Left renal cortex interstitium (tissue), 4 donors: ENCODE results near the gene RPS6KA1. TPM values are rescaled to one million over a fixed set of nuclear protein-coding genes. Genes with fewer than 3 reads are reported as not detected.
"Not testable (repeated sequence)": the region's sequence is repeated elsewhere in the genome, so short reads cannot be mapped to it uniquely, and the experiment has no call there.

Experiments used
- DNase-seq, 4 donors: peaks; one replicate each; pipeline ENCODE4 v3.0.0-alpha.2; 2013; ENCODE audit warnings: low read depth in 4 of 4, low spot score in 2 of 4, missing footprints in 1 of 4
- polyA plus RNA-seq, 4 donors: library from polyadenylated mRNA; unstranded; fragments of 120-200 nt; gene quantifications; one replicate each; pipeline ENCODE4 v1.2.1, GENCODE V29; 2013; ENCODE audit not compliant: insufficient read length in 4 of 4

RPS6KA1 gene
- polyA plus RNA-seq, 4 donors: 20.3 to 30.2 (median 21.8) TPM

- no peak for DNase-seq
Measured at GRCh38 chr1:26552720-26553119, 23.2 kb downstream of the RPS6KA1 start.

- no peak for DNase-seq
Measured at GRCh38 chr1:26553942-26554682, 24.6 kb downstream of the RPS6KA1 start.

DNA sequence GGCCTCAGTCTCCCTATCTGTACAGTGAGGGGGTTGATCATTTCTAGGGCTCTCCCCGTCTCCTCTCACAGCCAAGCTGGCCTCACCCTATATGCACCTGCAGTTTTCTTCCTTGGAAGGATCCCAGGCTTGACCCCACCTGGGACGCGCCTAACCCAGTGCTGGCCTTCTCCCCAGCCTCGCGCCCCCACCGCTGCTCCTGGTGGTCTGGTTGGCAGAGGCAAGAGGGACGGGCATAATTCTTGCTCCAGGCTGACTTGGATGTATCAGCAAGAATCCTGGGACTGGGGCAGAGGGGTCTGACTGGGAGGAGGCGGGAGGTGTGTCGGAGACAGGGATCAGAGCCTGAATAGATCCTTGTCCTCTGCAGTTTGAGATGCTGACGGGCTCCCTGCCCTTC is 25.2 kb downstream of the RPS6KA1 start:
- no peak for DNase-seq

DNA sequence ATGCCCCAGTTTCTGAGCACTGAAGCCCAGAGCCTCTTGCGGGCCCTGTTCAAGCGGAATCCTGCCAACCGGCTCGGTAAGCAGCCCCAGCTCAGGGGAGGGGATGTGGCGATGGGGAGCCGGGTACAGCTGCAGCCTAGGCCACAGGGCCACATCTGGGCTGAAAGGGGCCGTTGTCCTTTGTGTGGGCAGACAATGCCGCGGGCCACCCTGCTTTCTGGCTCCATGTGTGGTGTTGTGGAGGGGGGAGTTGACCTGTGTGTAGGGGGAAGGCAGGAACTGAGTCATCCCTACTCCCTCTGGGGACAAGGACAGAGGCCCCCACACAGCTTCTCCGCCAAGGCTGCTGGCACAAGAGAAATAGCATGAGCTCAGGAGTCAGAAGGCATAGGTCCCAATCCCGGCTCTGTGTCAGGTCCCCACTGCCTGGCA is 26.0 kb downstream of the RPS6KA1 start:
- no peak for DNase-seq

DNA sequence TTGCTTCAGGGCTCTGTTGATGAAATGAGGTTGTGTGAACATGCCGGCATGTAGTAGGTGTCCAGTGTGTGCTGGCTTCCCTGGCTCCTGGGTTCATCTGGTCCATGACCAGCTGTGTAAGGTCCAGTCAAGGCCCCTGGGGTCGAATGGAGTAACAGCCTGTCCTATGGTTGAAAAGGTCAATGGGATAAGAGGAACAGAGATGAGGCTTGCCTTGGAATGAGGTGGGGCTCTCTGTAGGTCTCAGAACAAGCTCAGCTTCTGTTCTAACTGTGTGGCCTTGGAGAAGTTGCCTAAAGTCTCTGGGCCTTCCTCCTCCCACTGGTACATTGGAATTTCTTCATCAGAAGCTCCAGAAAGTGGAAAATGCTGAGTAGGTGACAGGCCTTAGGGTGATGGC is 26.6 kb downstream of the RPS6KA1 start:
- DNase-seq: no peak

- DNase-seq: no peak
Measured at GRCh38 chr1:26557008-26557407, 27.4 kb downstream of the RPS6KA1 start.

DNA sequence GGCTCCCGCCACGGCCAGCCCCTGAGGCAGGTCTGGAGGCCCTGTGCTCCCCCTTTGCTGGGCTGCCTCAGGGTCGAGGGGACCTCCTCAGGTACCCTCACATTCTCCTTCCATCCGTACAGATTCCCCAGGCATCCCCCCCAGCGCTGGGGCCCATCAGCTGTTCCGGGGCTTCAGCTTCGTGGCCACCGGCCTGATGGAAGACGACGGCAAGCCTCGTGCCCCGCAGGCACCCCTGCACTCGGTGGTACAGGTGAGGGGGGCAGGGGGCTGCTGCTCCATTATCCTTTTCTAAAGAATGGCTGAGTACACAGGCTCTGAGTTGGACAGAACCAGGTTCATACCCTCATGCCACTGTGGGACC is 29.1 kb downstream of the RPS6KA1 start:
- no peak for DNase-seq

DNA sequence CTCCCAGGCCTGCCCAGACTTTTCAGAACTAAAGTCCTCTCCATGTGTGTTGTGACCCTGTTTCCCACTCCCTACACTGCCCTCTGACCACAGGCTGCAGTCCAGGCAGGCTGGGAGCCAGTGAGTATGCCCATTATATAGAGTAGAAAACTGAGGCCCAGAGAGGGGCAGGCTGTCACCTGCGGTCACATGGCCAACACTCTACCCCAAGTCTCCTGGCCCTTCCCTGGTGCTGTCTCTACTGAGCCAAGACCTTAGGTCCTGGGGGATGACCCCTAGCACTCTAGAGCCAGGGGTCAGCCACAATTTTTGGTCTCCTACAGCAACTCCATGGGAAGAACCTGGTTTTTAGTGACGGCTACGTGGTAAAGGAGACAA is 30.8 kb downstream of the RPS6KA1 start:
- no peak for DNase-seq

GRCh38 chr1:26570287-26570686 is 40.7 kb downstream of the RPS6KA1 start:
- no peak for DNase-seq

DNA sequence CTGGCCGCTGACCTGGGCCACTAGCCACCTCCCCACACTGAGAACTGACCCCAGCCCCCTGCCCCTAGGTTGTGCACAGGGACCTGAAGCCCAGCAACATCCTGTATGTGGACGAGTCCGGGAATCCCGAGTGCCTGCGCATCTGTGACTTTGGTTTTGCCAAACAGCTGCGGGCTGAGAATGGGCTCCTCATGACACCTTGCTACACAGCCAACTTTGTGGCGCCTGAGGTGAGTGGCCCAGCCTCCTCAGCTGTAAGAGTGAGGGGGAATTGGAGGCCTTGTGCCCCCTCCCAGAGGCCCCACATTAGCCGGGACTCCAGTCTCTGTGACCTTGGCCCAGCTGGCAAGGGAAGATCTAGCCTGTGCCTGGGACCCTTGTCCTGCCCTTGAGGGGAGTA is 41.8 kb downstream of the RPS6KA1 start:
- no peak for DNase-seq

- no peak for DNase-seq
Measured at GRCh38 chr1:26574018-26574417, 44.5 kb downstream of the RPS6KA1 start.

DNA sequence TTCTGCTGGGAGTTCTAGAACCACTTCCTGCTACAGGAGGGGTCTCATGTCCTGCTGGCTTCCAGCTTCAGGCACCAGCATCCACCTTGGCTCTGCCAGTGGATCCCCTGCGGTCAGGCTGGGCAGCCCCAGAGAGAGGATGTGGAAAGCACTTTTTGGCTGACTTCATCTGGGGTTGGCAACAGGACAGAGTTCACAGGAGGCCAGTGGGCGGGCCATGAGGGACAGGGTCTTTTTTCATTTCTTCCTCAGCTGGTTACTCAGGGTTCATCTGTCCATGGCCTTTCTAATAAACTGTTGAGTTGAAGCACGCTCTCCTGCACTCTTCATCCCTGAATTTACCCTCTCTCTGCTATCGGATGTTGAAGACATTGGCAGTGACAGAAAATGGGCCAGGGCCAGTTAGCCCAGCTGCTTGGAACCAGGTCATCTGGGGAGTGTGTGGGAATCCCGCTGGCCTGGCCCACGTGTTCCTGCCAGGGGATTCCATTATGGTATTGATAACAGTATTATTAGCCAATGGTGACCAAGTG is 45.2 kb downstream of the RPS6KA1 start:
- DNase-seq: no peak

DNA sequence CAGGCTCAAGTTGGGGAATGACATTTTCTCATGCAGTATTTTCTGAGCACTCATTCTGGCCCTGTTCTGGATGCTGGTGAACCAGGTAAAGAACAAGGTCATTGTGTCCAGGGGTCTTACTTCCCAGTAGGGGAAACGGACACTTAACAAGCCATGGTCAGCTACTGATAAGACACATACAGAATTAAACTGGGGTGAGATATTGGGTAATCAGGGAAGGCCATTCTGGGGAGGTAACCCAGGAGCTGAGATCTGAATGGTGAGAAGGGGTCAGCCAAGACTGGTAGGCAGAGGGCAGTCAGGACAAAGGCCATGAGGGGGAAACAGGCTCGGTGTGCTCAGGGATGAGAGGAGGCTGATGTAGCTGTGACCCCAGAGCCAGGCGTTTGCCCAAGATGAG is 45.8 kb downstream of the RPS6KA1 start:
- no peak for DNase-seq

DNA sequence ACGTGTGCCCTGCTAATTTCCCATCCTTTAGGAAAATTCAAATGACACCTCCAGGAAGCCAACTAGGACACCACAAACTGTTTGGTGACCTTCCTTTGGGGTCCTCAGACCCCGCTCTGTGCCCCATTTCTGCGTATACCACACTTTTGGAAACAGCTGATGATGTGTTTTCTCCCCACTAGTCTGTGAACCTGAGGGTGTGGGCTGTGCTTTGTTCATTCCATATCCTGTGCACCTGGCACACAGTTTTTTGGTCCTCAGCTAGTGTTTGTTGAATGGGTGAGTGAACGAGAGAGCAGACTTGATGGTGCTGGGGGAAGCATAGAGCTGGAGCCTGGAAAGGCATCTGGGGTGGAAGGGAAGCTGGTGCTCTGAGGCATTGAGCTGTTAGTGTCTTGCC is 48.6 kb downstream of the RPS6KA1 start:
- no peak for DNase-seq

DNA sequence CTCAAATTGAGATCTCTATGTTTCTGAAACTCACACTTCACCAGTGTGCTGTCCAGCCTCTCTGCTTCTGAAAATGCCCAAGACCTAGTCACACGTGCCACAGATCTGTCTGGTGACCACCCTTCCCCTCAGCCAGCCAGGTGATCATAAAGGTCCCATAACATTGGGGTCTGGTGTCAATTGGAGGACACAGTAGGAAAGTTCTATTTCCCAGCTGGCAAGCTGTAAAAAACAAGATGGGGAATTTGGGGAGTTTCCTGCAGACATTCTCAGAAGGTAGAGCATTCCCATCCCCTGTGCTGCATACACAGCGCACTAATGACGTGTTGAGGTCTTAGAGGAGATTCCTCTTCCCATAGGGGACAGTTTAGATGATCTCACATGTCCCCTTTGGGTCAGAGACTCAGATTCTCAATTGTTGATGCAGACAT is 50.1 kb downstream of the RPS6KA1 start:
- DNase-seq: no peak

DNA sequence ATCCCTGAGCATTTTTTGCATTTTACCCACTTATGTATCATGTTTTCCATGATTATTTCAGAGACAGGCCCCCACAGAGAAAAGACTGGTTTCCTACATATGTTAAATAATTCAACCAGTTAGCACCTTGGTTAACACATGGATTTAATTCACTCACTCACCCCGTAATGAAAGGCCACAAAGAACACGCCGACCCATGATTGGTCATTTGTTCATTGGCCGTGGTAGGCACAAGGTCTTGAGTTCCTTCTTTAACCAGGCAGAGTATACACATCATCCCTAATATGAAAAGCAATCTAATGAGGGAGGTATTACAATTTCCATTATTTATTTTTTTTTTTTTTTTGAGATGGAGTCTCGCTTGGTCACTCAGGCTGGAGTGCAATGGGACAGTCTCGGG is 50.6 kb downstream of the RPS6KA1 start:
- no peak for DNase-seq

- DNase-seq: no peak
Measured at GRCh38 chr1:26581287-26581651, 51.7 kb downstream of the RPS6KA1 start.

GRCh38 chr1:26582053-26582835 is 52.7 kb downstream of the RPS6KA1 start:
- no peak for DNase-seq

- no peak for DNase-seq
Measured at GRCh38 chr1:26582836-26583460, 53.4 kb downstream of the RPS6KA1 start.

GRCh38 chr1:26583646-26584485 is 54.3 kb downstream of the RPS6KA1 start:
- DNase-seq: no peak

GRCh38 chr1:26584588-26584987 is 55.0 kb downstream of the RPS6KA1 start:
- not testable (repeated sequence) for DNase-seq
